ENCODE measurements around the gene SULT2A1.
"Not testable (repeated sequence)": the region's sequence is repeated elsewhere in the genome, so short reads cannot be mapped to it uniquely, and the experiment has no call there.

The SULT2A1 gene

DNA sequence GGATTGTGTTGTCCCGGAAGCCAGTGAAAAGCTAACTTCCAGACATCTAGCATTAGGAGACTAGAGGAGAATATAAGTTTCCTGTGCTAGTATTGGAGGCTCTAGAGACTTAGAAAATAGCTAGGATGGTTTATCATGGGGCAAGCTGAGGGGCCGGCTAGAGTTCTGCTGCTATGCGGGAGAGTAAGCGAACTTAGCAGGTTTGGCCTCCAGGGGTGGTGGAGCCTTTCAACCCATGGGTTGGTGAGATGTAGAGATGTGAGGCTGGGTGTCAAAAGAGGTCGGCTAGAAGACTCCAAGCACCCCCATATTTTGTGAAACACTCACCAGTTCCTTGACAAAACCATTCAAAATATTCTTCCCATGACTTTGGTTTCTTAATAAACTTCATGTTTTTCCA lies 4.4 kb downstream of the SULT2A1 start:
- Histone ChIP-seq H3K4me2 (ENCODE audit: insufficient read depth, low read length, poor library complexity, severe bottlenecking) (no peak overlapping the region), H3K27me3 (ENCODE audit: control insufficient read depth in 3 of 3, insufficient read depth in 3 of 3, low read depth in 1 of 3, low read length in 3 of 3) (peaks cover 0 to 4% (median 0%) of the 10 kb centered on the region in 3 experiments), H3K14ac (ENCODE audit: low read length) (no peak overlapping the region), H2BK5ac (ENCODE audit: low read length) (no peak overlapping the region), H3K4ac (ENCODE audit: low read length) (no peak overlapping the region), H2AFZ (ENCODE audit: low read length) (no peak overlapping the region), H3K79me1 (ENCODE audit: low read depth, low read length) (no peaks in the 10 kb centered on the region), H2BK120ac (ENCODE audit: low read depth, low read length) (no peak overlapping the region), H2BK15ac (ENCODE audit: low read length) (no peak overlapping the region), H3K9ac (ENCODE audit: low read depth, low read length, poor library complexity) (no peak overlapping the region), H3K18ac (ENCODE audit: low read length) (no peak overlapping the region), H3K36me3 (replicated peaks in 1 of 2; ENCODE audit: control insufficient read depth in 2 of 2, insufficient read depth in 2 of 2, low read length in 2 of 2) (no peaks in the 10 kb centered on the region), H2AK5ac (ENCODE audit: low read depth, low read length) (no peak overlapping the region), H3K4me1 (ENCODE audit: control insufficient read depth in 2 of 2, insufficient read depth in 1 of 2, low read depth in 1 of 2, low read length in 2 of 2) (peaks cover 0 to 2% of the 10 kb centered on the region in 2 donors), H2BK12ac (ENCODE audit: low read length) (no peak overlapping the region), H3K23ac (ENCODE audit: low read depth, low read length, poor library complexity) (no peak overlapping the region), H3K4me3 (ENCODE audit: low read length in 2 of 2) (no peak overlapping the region), H3K9me3 (replicated peaks in 1 of 2; ENCODE audit: control insufficient read depth in 2 of 2, insufficient read depth in 1 of 2, low read depth in 1 of 2, low read length in 2 of 2) (no peaks in the 10 kb centered on the region), H3K27ac (replicated peaks; ENCODE audit: low read length) (no peak overlapping the region), H4K91ac (ENCODE audit: low read depth, low read length, poor library complexity) (no peak overlapping the region), H4K8ac (ENCODE audit: low read depth, low read length) (no peak overlapping the region)
- DNase-seq (ENCODE audit: low spot score), result no peak
- WGBS, 2 donors (ENCODE audit: extremely low coverage in 2 of 2, insufficient read length in 2 of 2, insufficient replicate concordance in 1 of 2), result no CpG with 5 or more reads among the region's 5 CpGs

DNA sequence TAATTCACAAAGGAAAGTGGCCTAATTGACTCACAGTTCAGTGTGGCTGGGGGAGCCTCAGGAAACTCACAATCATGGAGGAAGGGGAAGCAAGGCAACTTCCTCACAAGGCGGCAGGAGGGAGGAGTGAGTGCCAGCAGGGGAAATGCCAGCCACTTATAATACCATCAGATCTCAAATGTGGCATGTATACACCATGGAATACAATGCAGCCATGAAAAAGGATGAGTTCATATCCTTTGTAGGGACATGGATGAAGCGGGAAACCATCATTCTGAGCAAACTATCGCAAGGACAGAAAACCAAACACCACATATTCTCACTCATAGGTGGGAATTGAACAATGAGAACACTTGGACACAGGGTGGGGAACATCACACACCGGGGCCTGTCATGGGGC lies 6.7 kb downstream of the SULT2A1 start:
- H3K4ac ChIP-seq (ENCODE audit: low read length); H3K4me3 ChIP-seq (ENCODE audit: low read length in 2 of 2): not testable (repeated sequence)
- WGBS, 2 donors (ENCODE audit: extremely low coverage in 2 of 2, insufficient read length in 2 of 2, insufficient replicate concordance in 1 of 2), result no CpG with 5 or more reads among the region's 4 CpGs

DNA sequence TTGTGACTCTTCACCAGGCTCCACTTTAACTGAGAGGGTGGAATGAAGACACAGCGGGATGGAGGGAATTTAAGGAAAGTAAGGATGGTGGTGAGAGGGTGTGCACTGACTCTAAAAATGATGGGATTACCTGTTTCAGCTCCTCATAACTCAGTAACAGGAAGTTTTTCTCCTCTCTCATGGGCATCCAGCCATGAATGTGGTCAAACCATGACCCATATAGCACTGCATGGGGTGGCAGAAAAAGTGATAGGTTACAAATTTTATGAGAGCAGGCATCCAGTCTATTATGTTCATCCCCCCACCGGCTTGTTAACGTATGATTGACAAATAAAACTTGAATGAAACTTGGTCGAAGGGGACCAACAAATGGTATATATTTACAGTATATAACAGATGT lies 7.2 kb downstream of the SULT2A1 start:
- H3K23ac ChIP-seq (ENCODE audit: low read depth, low read length, poor library complexity), result no peak overlapping the region
- H3K4me1 ChIP-seq (ENCODE audit: control insufficient read depth in 2 of 2, insufficient read depth in 1 of 2, low read depth in 1 of 2, low read length in 2 of 2), result no peaks in the 10 kb centered on the region
- H3K4ac ChIP-seq (ENCODE audit: low read length), result no peak overlapping the region
- H3K9me3 ChIP-seq (replicated peaks in 1 of 2; ENCODE audit: control insufficient read depth in 2 of 2, insufficient read depth in 1 of 2, low read depth in 1 of 2, low read length in 2 of 2), result no peaks in the 10 kb centered on the region
- H3K18ac ChIP-seq (ENCODE audit: low read length), result no peak overlapping the region
- no CpG with 5 or more reads among the region's 4 CpGs for WGBS, 2 donors (ENCODE audit: extremely low coverage in 2 of 2, insufficient read length in 2 of 2, insufficient replicate concordance in 1 of 2)
- no peak overlapping the region for H4K91ac ChIP-seq (ENCODE audit: low read depth, low read length, poor library complexity)
- H3K79me1 ChIP-seq (ENCODE audit: low read depth, low read length), result no peaks in the 10 kb centered on the region
- no peak overlapping the region for H2AK5ac ChIP-seq (ENCODE audit: low read depth, low read length)
- H3K14ac ChIP-seq (ENCODE audit: low read length), result no peak overlapping the region
- no peaks in the 10 kb centered on the region for H3K27me3 ChIP-seq (ENCODE audit: control insufficient read depth in 3 of 3, insufficient read depth in 3 of 3, low read depth in 1 of 3, low read length in 3 of 3)
- H3K36me3 ChIP-seq (replicated peaks in 1 of 2; ENCODE audit: control insufficient read depth in 2 of 2, insufficient read depth in 2 of 2, low read length in 2 of 2), result no peaks in the 10 kb centered on the region
- H3K4me2 ChIP-seq (ENCODE audit: insufficient read depth, low read length, poor library complexity, severe bottlenecking), result no peak overlapping the region
- no peak overlapping the region for H2AFZ ChIP-seq (ENCODE audit: low read length)
- H2BK5ac ChIP-seq (ENCODE audit: low read length), result no peak overlapping the region
- no peak overlapping the region for H2BK12ac ChIP-seq (ENCODE audit: low read length)
- H3K4me3 ChIP-seq (ENCODE audit: low read length in 2 of 2), result no peak overlapping the region
- no peak overlapping the region for H4K8ac ChIP-seq (ENCODE audit: low read depth, low read length)
- H2BK15ac ChIP-seq (ENCODE audit: low read length), result no peak overlapping the region
- no peak for DNase-seq (ENCODE audit: low spot score)
- H3K9ac ChIP-seq (ENCODE audit: low read depth, low read length, poor library complexity), result no peak overlapping the region
- H2BK120ac ChIP-seq (ENCODE audit: low read depth, low read length), result no peak overlapping the region
- no peak overlapping the region for H3K27ac ChIP-seq (replicated peaks; ENCODE audit: low read length)

More for the DNA sequence above, 6.7 kb downstream of the SULT2A1 start:
- H3K4me1 ChIP-seq (ENCODE audit: control insufficient read depth in 2 of 2, insufficient read depth in 1 of 2, low read depth in 1 of 2, low read length in 2 of 2); H2BK12ac ChIP-seq (ENCODE audit: low read length); H2BK120ac ChIP-seq (ENCODE audit: low read depth, low read length); H3K18ac ChIP-seq (ENCODE audit: low read length); DNase-seq (ENCODE audit: low spot score); H3K27ac ChIP-seq (replicated peaks; ENCODE audit: low read length); H3K9me3 ChIP-seq (replicated peaks in 1 of 2; ENCODE audit: control insufficient read depth in 2 of 2, insufficient read depth in 1 of 2, low read depth in 1 of 2, low read length in 2 of 2); H3K79me1 ChIP-seq (ENCODE audit: low read depth, low read length); H2AFZ ChIP-seq (ENCODE audit: low read length); H3K23ac ChIP-seq (ENCODE audit: low read depth, low read length, poor library complexity); H3K4me2 ChIP-seq (ENCODE audit: insufficient read depth, low read length, poor library complexity, severe bottlenecking); H2AK5ac ChIP-seq (ENCODE audit: low read depth, low read length); H4K8ac ChIP-seq (ENCODE audit: low read depth, low read length); H2BK5ac ChIP-seq (ENCODE audit: low read length); H3K27me3 ChIP-seq (ENCODE audit: control insufficient read depth in 3 of 3, insufficient read depth in 3 of 3, low read depth in 1 of 3, low read length in 3 of 3); H4K91ac ChIP-seq (ENCODE audit: low read depth, low read length, poor library complexity); H3K14ac ChIP-seq (ENCODE audit: low read length); H3K36me3 ChIP-seq (replicated peaks in 1 of 2; ENCODE audit: control insufficient read depth in 2 of 2, insufficient read depth in 2 of 2, low read length in 2 of 2); H3K9ac ChIP-seq (ENCODE audit: low read depth, low read length, poor library complexity); H2BK15ac ChIP-seq (ENCODE audit: low read length): not testable (repeated sequence)

DNA sequence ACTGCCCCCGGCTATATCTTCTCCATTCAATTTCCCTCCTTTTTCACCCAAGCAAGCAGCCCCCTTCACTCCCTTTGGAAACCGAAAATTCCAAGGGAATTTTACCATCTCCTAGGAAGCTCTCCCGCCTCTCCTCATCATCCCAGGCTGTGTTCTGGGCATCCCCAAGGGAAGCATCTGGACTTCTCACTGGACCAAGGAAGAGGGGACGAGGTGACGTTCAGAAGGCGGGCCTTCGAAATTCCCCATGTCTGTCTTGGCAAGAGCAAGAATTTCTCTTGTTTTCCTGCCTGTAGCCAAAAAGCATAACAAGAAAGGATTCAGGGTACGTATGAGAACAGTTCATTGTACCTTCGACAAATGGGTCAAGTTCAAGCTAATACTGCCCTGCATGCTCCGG lies 20.9 kb downstream of the SULT2A1 start:
- Histone ChIP-seq H3K4ac (ENCODE audit: low read length) (no peak overlapping the region), H3K27me3 (ENCODE audit: control insufficient read depth in 3 of 3, insufficient read depth in 3 of 3, low read depth in 1 of 3, low read length in 3 of 3) (no peaks in the 10 kb centered on the region), H2AFZ (ENCODE audit: low read length) (no peak overlapping the region), H3K9me3 (replicated peaks in 1 of 2; ENCODE audit: control insufficient read depth in 2 of 2, insufficient read depth in 1 of 2, low read depth in 1 of 2, low read length in 2 of 2) (peaks cover 0 to 2% of the 10 kb centered on the region in 2 donors), H2BK120ac (ENCODE audit: low read depth, low read length) (no peak overlapping the region), H3K27ac (replicated peaks; ENCODE audit: low read length) (no peak overlapping the region), H2BK5ac (ENCODE audit: low read length) (no peak overlapping the region), H3K36me3 (replicated peaks in 1 of 2; ENCODE audit: control insufficient read depth in 2 of 2, insufficient read depth in 2 of 2, low read length in 2 of 2) (no peaks in the 10 kb centered on the region), H3K14ac (ENCODE audit: low read length) (no peak overlapping the region), H2AK5ac (ENCODE audit: low read depth, low read length) (no peak overlapping the region), H3K79me1 (ENCODE audit: low read depth, low read length) (no peaks in the 10 kb centered on the region), H4K91ac (ENCODE audit: low read depth, low read length, poor library complexity) (no peak overlapping the region), H3K4me2 (ENCODE audit: insufficient read depth, low read length, poor library complexity, severe bottlenecking) (no peak overlapping the region), H3K18ac (ENCODE audit: low read length) (no peak overlapping the region), H3K4me1 (ENCODE audit: control insufficient read depth in 2 of 2, insufficient read depth in 1 of 2, low read depth in 1 of 2, low read length in 2 of 2) (peaks cover 0 to 4% of the 10 kb centered on the region in 2 donors), H2BK12ac (ENCODE audit: low read length) (no peak overlapping the region), H4K8ac (ENCODE audit: low read depth, low read length) (no peak overlapping the region), H3K23ac (ENCODE audit: low read depth, low read length, poor library complexity) (no peak overlapping the region), H3K4me3 (ENCODE audit: low read length in 2 of 2) (no peak overlapping the region), H2BK15ac (ENCODE audit: low read length) (no peak overlapping the region), H3K9ac (ENCODE audit: low read depth, low read length, poor library complexity) (no peak overlapping the region)
- DNase-seq (ENCODE audit: low spot score), result no peak
- no CpG with 5 or more reads among the region's 10 CpGs for WGBS, 2 donors (ENCODE audit: extremely low coverage in 2 of 2, insufficient read length in 2 of 2, insufficient replicate concordance in 1 of 2)
